ENCODE measurements around the gene NUP214.
"Not testable (repeated sequence)": the region's sequence is repeated elsewhere in the genome, so short reads cannot be mapped to it uniquely, and the experiment has no call there.

The NUP214 gene

DNA sequence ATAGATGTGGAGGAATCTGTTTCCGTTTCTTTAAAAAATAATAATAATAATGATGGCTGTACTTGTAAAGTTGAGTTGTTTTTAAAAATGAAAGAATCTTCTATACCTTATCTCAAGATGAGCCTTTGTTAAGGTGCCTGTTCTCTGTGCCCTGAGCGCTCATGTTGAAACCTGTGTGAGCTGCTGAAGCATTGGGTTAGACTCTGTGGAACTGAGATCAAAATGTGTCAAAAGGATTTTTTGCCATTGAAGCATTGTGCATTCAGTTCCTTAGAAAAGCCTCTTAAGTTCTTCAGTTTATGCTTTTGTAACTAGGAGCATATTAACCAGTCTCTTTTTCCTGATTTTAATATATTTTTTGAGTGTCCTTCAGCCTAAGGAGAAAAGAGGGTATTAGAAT lies 67.7 kb downstream of the NUP214 start:
- DNase-seq (ENCODE audit: low read depth in 2 of 2, low spot score in 1 of 2), result no peak

DNA sequence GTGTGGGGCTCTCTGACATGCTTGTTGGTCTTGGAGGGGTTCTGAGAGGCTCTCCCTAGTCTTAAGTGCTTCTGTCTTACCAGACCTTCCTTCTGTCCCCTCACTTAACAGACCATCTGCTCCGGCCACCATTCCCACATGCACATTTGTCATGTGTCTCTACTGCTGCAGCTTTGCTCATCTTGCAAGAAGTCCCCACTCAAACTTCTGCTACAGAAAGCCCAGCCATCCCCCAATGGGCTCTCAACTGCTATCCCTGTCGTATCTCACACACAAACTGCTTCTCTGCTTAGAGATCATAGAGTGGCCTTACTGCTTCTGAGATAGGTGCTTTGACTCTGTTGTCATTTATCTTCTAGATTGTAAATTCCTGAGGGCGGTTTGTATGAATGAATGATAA lies 69.4 kb downstream of the NUP214 start:
- DNase-seq (ENCODE audit: low read depth in 2 of 2, low spot score in 1 of 2), result no peak

DNA sequence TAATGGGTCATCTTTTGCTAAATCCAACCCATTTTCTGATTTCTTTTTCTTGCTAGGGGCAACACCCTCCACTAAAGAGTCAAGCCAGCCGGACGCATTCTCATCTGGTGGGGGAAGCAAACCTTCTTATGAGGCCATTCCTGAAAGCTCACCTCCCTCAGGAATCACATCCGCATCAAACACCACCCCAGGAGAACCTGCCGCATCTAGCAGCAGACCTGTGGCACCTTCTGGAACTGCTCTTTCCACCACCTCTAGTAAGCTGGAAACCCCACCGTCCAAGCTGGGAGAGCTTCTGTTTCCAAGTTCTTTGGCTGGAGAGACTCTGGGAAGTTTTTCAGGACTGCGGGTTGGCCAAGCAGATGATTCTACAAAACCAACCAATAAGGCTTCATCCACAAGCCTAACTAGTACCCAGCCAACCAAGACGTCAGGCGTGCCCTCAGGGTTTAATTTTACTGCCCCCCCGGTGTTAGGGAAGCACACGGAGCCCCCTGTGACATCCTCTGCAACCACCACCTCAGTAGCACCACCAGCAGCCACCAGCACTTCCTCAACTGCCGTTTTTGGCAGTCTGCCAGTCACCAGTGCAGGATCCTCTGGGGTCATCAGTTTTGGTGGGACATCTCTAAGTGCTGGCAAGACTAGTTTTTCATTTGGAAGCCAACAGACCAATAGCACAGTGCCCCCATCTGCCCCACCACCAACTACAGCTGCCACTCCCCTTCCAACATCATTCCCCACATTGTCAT lies 72.0 kb downstream of the NUP214 start:
- no peak for DNase-seq (ENCODE audit: low read depth in 2 of 2, low spot score in 1 of 2)

- DNase-seq (ENCODE audit: low read depth in 2 of 2, low spot score in 1 of 2), result no peak
These were observed 72.8 kb downstream of the NUP214 start for GRCh38 chr9:131198041-131198715.

GRCh38 chr9:131201856-131202255 lies 76.5 kb downstream of the NUP214 start:
- DNase-seq (ENCODE audit: low read depth in 2 of 2, low spot score in 1 of 2), result no peak

DNA sequence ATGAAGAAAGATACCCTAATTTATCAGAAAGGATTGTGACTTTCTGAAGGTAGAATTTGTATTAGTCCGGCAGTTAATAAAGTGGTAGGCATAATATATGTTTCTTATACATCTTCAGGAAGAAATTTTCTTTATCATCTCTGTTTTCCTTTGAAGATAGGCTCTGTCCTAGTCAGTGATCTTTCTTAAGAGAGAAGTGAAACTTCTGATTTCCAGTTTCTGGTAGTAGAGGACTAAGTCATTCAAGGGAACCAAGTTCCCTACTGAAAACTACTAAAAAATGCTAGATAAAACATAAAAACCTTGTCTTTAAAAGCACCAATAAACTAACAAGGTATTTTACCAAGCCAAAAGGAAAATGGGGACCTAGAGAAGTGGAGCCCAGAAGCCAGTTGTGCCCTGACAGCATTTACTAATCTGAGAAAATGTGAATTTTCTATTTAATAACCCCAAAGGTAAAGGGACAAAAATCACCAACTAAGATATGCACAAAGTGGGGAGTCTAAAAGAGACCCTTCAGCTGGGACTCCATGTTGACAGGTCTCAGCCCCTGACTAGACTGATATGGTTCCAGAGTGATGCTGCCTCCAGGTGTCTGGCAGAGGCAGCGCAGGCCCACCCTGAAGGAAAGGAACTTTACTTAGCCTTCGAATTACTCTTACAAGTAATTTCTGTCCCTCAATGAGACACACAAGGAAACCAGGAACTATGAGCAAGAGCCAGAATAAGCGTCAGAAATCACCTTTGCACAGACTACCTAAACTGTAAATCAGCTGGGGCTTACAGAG lies 78.2 kb downstream of the NUP214 start:
- no peak for DNase-seq (ENCODE audit: low read depth in 2 of 2, low spot score in 1 of 2)

DNA sequence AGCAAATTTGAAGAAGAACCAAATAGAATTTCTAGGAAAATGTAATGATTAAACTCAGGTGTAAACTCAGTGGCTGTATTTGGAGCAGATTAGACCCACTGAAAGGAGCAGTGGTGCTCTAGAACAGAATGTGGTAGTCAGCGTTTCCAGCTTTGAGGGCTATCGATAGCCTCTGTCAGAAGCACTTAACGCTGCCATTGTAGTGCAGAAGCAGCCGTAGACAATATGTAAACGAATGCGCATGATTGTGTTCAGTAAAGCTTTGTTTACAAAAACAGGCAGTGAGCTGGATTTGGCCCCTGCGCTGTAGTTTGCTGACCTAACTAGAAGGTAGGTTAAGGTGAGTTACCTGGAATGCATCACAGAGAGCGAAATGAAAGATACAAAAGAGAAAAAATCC lies 78.9 kb downstream of the NUP214 start:
- DNase-seq (ENCODE audit: low read depth in 2 of 2, low spot score in 1 of 2), result no peak

DNA sequence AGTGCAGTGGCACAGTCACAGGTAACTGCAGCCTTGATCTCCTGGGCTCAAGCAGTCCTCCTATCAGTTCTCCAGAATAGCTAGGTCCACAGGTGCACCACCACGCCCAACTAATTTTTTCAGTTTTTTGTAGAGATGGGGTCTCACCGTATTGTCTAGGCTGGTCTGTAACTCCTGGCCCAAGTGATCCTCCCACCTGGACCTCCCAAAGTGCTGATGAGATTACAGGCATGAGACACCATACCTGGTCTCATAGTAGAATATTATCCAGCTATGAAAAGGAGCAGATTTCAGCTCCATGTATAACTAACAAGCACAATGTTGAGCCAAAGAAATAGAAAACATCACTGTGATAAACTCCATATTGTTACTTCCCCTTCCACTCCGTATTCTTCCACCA lies 81.1 kb downstream of the NUP214 start:
- DNase-seq (ENCODE audit: low read depth in 2 of 2, low spot score in 1 of 2), result no peak

GRCh38 chr9:131211920-131212319 lies 86.5 kb downstream of the NUP214 start:
- DNase-seq (ENCODE audit: low read depth in 2 of 2, low spot score in 1 of 2), result not testable (repeated sequence)

DNA sequence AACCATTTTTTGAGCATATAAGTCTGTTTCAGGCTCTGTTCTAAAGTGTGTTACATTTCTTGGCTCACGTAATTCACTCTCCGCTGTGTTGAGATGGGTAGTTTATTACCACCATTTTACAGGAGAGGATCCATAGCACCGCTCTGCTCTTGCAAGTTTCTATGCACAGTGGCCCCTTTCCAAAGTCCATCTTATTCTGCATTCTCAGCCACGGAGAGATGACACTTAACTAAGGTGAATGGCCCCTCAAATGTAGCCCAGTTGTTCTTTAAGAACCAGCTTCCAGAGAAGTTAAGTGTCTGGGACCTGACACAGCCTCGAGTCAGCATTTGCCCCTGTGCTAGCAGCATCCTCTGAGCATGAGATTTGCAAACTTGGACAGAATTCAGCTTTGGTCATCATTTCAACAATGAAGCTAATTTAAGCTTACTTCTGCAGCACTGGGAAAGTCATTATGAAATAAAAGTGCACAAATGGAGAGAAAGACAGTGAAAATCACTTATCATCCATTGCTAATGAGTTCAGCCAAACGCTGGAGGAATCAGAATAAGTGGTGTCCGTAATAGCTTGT lies 89.0 kb downstream of the NUP214 start:
- DNase-seq (ENCODE audit: low read depth in 2 of 2, low spot score in 1 of 2), result no peak

GRCh38 chr9:131214876-131215275 lies 89.5 kb downstream of the NUP214 start:
- no peak for DNase-seq (ENCODE audit: low read depth in 2 of 2, low spot score in 1 of 2)

GRCh38 chr9:131216806-131217205 lies 91.4 kb downstream of the NUP214 start:
- no peak for DNase-seq (ENCODE audit: low read depth in 2 of 2, low spot score in 1 of 2)

- no peak for DNase-seq (ENCODE audit: low read depth in 2 of 2, low spot score in 1 of 2)
These were observed 92.1 kb downstream of the NUP214 start for GRCh38 chr9:131217331-131218031.

DNA sequence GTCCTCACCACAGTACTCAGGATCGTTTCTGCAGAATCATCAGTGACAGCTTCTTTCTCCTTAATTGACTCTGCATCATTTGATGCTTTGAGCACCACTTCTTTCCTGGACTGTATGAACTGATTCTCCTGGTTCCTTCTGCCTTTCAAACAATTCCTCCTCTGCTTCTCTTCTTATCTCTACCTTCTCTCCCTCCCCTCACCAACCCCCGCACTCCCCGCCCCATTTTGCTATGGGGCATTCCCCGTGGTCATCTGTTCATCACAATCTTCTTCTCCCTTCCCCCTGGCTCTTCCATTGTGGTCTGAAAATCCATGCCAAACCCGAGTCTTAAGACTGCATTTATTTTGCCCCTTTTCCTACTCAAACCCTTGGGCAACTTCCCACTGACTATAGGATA lies 93.0 kb downstream of the NUP214 start:
- DNase-seq (ENCODE audit: low read depth in 2 of 2, low spot score in 1 of 2), result no peak

GRCh38 chr9:131220485-131220884 lies 95.1 kb downstream of the NUP214 start:
- DNase-seq (ENCODE audit: low read depth in 2 of 2, low spot score in 1 of 2), result no peak

DNA sequence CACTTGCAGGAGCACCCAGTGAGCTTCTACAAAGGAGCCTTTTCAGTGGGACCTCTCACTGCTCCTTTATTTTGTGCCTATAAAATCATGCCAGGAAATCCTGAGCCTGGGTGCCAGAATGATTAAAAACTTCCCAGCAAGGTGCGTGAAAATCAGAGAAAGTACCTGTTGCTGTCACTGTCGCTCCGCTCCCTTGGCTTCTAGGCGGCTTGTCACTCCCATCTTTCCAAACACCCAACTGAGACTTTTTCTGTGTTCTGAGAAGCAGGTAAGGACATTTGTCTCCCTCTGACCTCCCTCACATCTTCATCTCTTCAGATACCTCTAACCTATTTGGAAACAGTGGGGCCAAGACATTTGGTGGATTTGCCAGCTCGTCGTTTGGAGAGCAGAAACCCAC lies 97.1 kb downstream of the NUP214 start:
- DNase-seq (ENCODE audit: low read depth in 2 of 2, low spot score in 1 of 2), result no peak

- DNase-seq (ENCODE audit: low read depth in 2 of 2, low spot score in 1 of 2), result no peak
These were observed 100.8 kb downstream of the NUP214 start for GRCh38 chr9:131226226-131226625.

- no peak for DNase-seq (ENCODE audit: low read depth in 2 of 2, low spot score in 1 of 2)
These were observed 101.9 kb downstream of the NUP214 start for GRCh38 chr9:131227112-131227958.

GRCh38 chr9:131227959-131228460 lies 102.6 kb downstream of the NUP214 start:
- no peak for DNase-seq (ENCODE audit: low read depth in 2 of 2, low spot score in 1 of 2)

- no peak for DNase-seq (ENCODE audit: low read depth in 2 of 2, low spot score in 1 of 2)
These were observed 103.6 kb downstream of the NUP214 start for GRCh38 chr9:131228988-131229387.

Data from stimulated activated CD8-positive, alpha-beta memory T cell treated with anti-CD3 and anti-CD28 coated beads, Interleukin-4, amount 100 ng/mL, for 1 hour (primary cell).